ENCODE data around the gene EP400.

The EP400 gene

DNA sequence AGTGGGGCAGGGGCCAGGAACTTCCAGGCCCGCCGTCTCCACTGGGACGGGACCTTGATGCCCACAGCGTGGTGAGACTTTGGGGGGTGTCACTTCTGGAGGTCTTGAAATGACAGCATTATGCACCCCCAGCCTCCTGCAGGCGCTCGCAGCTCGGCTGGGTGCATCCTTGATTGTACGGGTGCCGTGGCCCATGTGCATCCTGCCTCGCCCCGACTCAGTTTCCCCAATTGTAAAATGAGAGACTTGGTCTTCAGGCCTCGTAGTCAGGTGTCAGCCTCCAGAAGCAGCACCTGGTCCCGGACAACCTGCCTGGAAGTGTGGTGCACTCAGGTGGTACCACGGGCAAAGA lies 29.6 kb upstream of the EP400 start:
- TF ChIP-seq, protein P1, sequence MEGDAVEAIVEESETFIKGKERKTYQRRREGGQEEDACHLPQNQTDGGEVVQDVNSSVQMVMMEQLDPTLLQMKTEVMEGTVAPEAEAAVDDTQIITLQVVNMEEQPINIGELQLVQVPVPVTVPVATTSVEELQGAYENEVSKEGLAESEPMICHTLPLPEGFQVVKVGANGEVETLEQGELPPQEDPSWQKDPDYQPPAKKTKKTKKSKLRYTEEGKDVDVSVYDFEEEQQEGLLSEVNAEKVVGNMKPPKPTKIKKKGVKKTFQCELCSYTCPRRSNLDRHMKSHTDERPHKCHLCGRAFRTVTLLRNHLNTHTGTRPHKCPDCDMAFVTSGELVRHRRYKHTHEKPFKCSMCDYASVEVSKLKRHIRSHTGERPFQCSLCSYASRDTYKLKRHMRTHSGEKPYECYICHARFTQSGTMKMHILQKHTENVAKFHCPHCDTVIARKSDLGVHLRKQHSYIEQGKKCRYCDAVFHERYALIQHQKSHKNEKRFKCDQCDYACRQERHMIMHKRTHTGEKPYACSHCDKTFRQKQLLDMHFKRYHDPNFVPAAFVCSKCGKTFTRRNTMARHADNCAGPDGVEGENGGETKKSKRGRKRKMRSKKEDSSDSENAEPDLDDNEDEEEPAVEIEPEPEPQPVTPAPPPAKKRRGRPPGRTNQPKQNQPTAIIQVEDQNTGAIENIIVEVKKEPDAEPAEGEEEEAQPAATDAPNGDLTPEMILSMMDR (IDR thresholded peaks at IDR 0.05; ENCODE audit: insufficient read depth, low read length, poor library complexity, severe bottlenecking): no peak
- TF ChIP-seq EZH2phosphoT487 (conservative IDR thresholded peaks at IDR 0.05; ENCODE audit: low read length): no peak
- Histone ChIP-seq H3K27ac (ENCODE audit: low read depth, low read length) (no peak overlapping the region), H4K20me1 (ENCODE audit: low read depth, low read length) (0 out of 2 replicates have a peak, but pooled peaks cover 8% of the 10 kb centered on the region), H3K27me3 (ENCODE audit: low read length) (no peaks in the 10 kb centered on the region), H2AFZ (ENCODE audit: low read depth, low read length, severe bottlenecking) (no peak overlapping the region), H3K4me2 (ENCODE audit: low read depth, low read length, poor library complexity, severe bottlenecking) (no peak overlapping the region), H3K4me3 (ENCODE audit: insufficient read depth, low read length, poor library complexity, severe bottlenecking) (no peak overlapping the region), H3K9ac (ENCODE audit: low read length) (no peak overlapping the region), H3K9me3 (ENCODE audit: insufficient read depth, low read length) (no peaks in the 10 kb centered on the region), H3F3A (ENCODE audit: insufficient read depth) (peaks cover 10% of the 10 kb centered on the region; the same call in 1 of the 2 replicates), H3K9me2 (replicated peaks; ENCODE audit: insufficient read depth, low read length) (no peaks in the 10 kb centered on the region), H3K36me3 (ENCODE audit: low read length) (no peaks in the 10 kb centered on the region), H3K79me2 (ENCODE audit: insufficient read depth, low read length) (no peaks in the 10 kb centered on the region)

DNA sequence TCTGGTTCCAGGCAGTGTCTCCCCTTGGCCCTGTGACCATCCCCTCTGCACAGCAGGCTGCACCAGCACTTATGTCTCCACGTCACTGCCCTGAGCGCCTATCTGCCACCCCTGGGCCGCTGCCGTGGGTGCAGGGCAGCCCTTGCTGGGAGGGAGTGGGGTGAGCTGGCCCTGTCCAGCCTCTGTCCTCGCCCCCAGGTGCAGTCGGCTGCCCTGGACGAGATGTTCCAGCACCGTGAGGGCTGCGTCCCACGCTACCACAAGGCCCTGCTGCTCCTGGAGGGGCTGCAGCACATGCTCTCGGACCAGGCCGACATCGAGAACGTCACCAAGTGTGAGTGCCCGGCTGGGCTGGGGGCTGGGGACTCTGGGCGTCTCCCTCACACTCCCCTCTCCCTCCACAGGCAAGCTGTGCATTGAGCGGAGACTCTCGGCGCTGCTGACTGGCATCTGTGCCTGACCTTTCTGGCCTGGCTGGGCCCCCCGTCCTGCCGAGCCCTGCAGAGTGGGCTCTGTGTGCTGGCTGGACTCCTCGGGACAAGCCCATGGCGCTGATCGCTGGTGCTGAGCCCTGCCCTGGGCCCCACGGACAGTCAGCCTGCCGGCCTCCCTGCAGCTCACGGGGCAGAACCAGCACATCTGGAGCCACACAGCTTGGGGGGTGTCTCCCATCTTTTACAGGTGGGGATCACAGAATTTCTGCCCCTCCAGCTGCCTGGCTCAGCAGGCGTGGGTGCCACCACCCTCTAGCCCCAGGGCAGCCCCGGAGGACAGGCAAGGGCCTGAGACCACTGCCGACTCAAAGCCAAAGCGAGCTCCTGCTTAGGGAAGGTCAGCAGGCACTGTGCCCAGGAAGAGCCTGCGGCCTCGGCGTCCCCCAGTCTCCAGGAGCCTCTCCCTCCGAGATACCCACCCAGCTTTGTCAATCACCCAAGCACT lies 28.6 kb upstream of the EP400 start:
- H2AFZ ChIP-seq (ENCODE audit: low read depth, low read length, severe bottlenecking): no peak overlapping the region
- no peaks in the 10 kb centered on the region for H3K79me2 ChIP-seq (ENCODE audit: insufficient read depth, low read length)
- H3K9me2 ChIP-seq (replicated peaks; ENCODE audit: insufficient read depth, low read length): no peaks in the 10 kb centered on the region
- H3K4me2 ChIP-seq (ENCODE audit: low read depth, low read length, poor library complexity, severe bottlenecking): no peak overlapping the region
- H3K9ac ChIP-seq (ENCODE audit: low read length): no peak overlapping the region
- H3K27me3 ChIP-seq (ENCODE audit: low read length): no peaks in the 10 kb centered on the region
- peaks cover 10% of the 10 kb centered on the region; the same call in 1 of the 2 replicates for H3F3A ChIP-seq (ENCODE audit: insufficient read depth)
- H4K20me1 ChIP-seq (ENCODE audit: low read depth, low read length): 0 out of 2 replicates have a peak, but pooled peaks cover 8% of the 10 kb centered on the region
- H3K27ac ChIP-seq (ENCODE audit: low read depth, low read length): no peak overlapping the region
- no peak overlapping the region for H3K4me3 ChIP-seq (ENCODE audit: insufficient read depth, low read length, poor library complexity, severe bottlenecking)
- H3K9me3 ChIP-seq (ENCODE audit: insufficient read depth, low read length): no peaks in the 10 kb centered on the region
- no peak for TF ChIP-seq EZH2phosphoT487 (conservative IDR thresholded peaks at IDR 0.05; ENCODE audit: low read length)
- TF ChIP-seq, protein P1 (IDR thresholded peaks at IDR 0.05; ENCODE audit: insufficient read depth, low read length, poor library complexity, severe bottlenecking): no peak
- no peaks in the 10 kb centered on the region for H3K36me3 ChIP-seq (ENCODE audit: low read length)

DNA sequence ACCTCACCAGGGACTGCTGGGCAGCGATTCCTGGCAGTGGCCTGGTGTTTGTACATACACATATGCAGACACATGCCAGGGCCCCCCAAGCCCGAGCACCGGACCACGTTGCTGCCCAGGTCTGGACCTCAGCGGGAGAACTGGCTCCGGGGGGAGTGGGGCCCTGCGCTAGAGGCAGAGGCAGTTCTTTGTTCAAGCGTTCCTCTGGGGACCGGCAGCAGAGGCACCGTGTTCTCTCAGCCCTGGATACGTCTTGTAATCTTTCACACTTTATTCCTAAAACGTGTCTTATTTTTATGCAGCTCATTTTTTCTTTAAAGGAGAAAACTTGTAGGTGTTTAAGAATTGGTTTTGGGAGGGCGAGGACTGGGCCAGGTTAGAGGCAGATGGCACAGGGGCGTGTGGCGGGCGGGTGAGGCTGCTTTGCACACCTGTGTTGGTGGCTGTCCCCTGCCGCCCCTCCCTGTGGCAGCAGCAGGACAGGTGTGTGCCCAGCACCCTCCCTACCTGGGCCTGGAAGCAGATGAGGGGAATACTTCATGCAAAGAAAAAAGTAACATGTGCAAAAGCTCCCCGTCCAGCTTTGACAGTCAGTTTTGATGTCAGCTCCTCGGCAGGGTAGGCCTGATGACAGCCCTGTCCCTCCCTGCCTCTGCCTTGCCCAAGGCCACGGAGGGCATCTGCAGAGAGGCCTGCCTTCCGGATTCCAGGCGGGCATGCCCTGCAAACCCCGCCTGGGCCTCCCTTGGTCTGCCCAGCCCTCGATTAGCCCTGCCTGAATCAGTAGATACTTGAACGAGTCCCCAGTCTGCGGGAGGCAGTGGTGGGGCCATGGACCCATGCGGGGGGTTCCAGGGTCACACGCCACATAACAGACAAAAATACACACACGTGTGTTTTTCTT lies 27.6 kb upstream of the EP400 start:
- Histone ChIP-seq H4K20me1 (ENCODE audit: low read depth, low read length) (0 out of 2 replicates have a peak, but pooled peaks cover 8% of the 10 kb centered on the region), H3K4me3 (ENCODE audit: insufficient read depth, low read length, poor library complexity, severe bottlenecking) (no peak overlapping the region), H2AFZ (ENCODE audit: low read depth, low read length, severe bottlenecking) (no peak overlapping the region), H3K79me2 (ENCODE audit: insufficient read depth, low read length) (no peaks in the 10 kb centered on the region), H3K9me3 (ENCODE audit: insufficient read depth, low read length) (no peaks in the 10 kb centered on the region), H3K27ac (ENCODE audit: low read depth, low read length) (no peak overlapping the region), H3K4me2 (ENCODE audit: low read depth, low read length, poor library complexity, severe bottlenecking) (no peak overlapping the region), H3K36me3 (ENCODE audit: low read length) (no peaks in the 10 kb centered on the region), H3K27me3 (ENCODE audit: low read length) (no peaks in the 10 kb centered on the region), H3K9me2 (replicated peaks; ENCODE audit: insufficient read depth, low read length) (no peaks in the 10 kb centered on the region), H3K9ac (ENCODE audit: low read length) (no peak overlapping the region), H3F3A (ENCODE audit: insufficient read depth) (peaks cover 10% of the 10 kb centered on the region; the same call in 1 of the 2 replicates)
- TF ChIP-seq, protein P1 (IDR thresholded peaks at IDR 0.05; ENCODE audit: insufficient read depth, low read length, poor library complexity, severe bottlenecking): no peak
- no peak for TF ChIP-seq EZH2phosphoT487 (conservative IDR thresholded peaks at IDR 0.05; ENCODE audit: low read length)
